Gastrocnemius medialis (tissue), 4 donors: ENCODE data around the gene PGC. TPM values are rescaled to one million over a fixed set of nuclear protein-coding genes. Genes with fewer than 3 reads are reported as not detected.

Experiments used
- ATAC-seq, 2 donors: fragments of 150-250 bp; one replicate each; pipeline ENCODE4 v1.9.1; 2016
- DNase-seq, 2 donors: peaks; one replicate each; pipeline ENCODE4 v3.0.0-alpha.2; 2019
- H3K27ac ChIP-seq, 4 donors: fragments of 200-600 bp; sonication (generic); 1 replicate in 1 of 4; 2 replicates in 3 of 4; pipeline ENCODE4 v1.5.1; 2016 to 2018; ENCODE audit warnings: mild to moderate bottlenecking in 2 of 4, moderate library complexity in 1 of 4
- H3K27me3 ChIP-seq, 3 donors: fragments of 200-600 bp; sonication (generic) in 2 of 3; 1 replicate in 1 of 3; 2 replicates in 2 of 3; pipeline versions ENCODE4 v1.5.1 to v1.6.0; 2016 to 2019; ENCODE audit warnings: mild to moderate bottlenecking in 1 of 3, moderate library complexity in 1 of 3
- H3K36me3 ChIP-seq, 2 donors: fragments of 200-600 bp; sonication (generic) in 1 of 2; one replicate each; pipeline ENCODE4 v1.5.1; 2017 to 2018
- H3K4me1 ChIP-seq, 2 donors: fragments of 200-600 bp; sonication (generic) in 1 of 2; one replicate each; pipeline ENCODE4 v1.5.1; 2016 to 2017; ENCODE audit warnings: mild to moderate bottlenecking in 2 of 2
- H3K4me3 ChIP-seq, 4 donors: fragments of 200-600 bp; sonication (generic) in 3 of 4; 1 replicate in 1 of 4; 2 replicates in 3 of 4; pipeline ENCODE4 v1.5.1; 2016 to 2019; ENCODE audit warnings: mild to moderate bottlenecking in 2 of 4
- H3K9me3 ChIP-seq, 3 donors: fragments of 200-600 bp; sonication (generic) in 2 of 3; 1 replicate in 1 of 3; 2 replicates in 2 of 3; pipeline ENCODE4 v1.5.1; 2016 to 2019
- CTCF ChIP-seq, 5 experiments: fragments of 450-650 bp in 3 of 5; fragments of 200-600 bp in 2 of 5; sonication (generic) in 2 of 5; IDR thresholded peaks in 4 of 5; conservative IDR thresholded peaks in 1 of 5; 1 replicate in 4 of 5; 2 replicates in 1 of 5; pipeline ENCODE4 v1.5.1; 2016 to 2019; ENCODE audit warnings: antibody characterized with exemption in 5 of 5, mild to moderate bottlenecking in 3 of 5, moderate library complexity in 3 of 5
- POLR2A ChIP-seq, 2 donors: fragments of 450-650 bp; IDR thresholded peaks; one replicate each; pipeline ENCODE4 v1.6.1; 2017; ENCODE audit warnings: antibody characterized with exemption in 2 of 2, mild to moderate bottlenecking in 2 of 2, moderate library complexity in 2 of 2
- in situ Hi-C, 4 donors: fragments of 200-750 bp; cut with MboI; loops; one replicate each; pipeline versions ENCODE4 v1.15.0 to v1.8.0; 2017; ENCODE audit warnings: low sequenced_read_pairs in 4 of 4
- intact Hi-C: fragments of 100-400 bp; cut with DNase I; formaldehyde crosslinking; loops from one replicate; pipeline ENCODE4 v1.15.1; 2023; ENCODE audit warnings: low total_unique reads
- total RNA-seq, 4 donors: library from RNA; depleted of rRNA; stranded (reverse); fragments of >200 nt; gene quantifications; one replicate each; pipeline versions ENCODE4 v1.1.0 to v1.2.3, GENCODE V29; 2016

The PGC gene
- total RNA-seq, 4 donors from 2014 or later = not detected

DNA sequence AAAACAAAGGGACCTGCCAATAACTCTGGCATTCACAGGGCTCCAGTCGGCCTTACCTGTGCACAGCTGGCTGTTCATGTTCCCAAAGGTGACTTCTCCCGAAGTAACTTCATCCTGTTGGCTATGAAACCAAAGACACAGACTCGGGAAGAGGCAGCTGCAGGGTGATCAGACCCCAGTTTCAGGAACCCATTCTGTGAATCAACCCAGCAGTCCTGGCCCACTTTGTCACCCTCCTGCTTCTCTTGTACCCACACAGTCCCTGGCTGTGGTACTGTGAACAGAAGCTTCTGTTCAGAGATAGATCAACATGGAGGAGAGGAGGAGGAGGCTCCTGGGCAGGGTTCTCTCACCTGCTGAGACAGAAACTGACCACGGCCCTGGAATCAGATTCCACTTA is 8.7 kb upstream of the PGC start:
- no peaks in the 10 kb centered on the region for H3K9me3 ChIP-seq
- no peaks in the 10 kb centered on the region for H3K36me3 ChIP-seq
- in situ Hi-C loops (loop anchor here in 1 of 4 donors (25.0 kb wide), 1 partner anchor 144 kb away; no protein-coding TSS in a partner anchor), intact Hi-C loops (no loop called here)
- ATAC-seq (no peak), DNase-seq (no peak)
- H3K4me3 ChIP-seq = no peak overlapping the region
- H3K4me1 ChIP-seq = no peaks in the 10 kb centered on the region
- TF ChIP-seq POLR2A (IDR thresholded peaks at IDR 0.05) (no peak), CTCF (IDR thresholded peaks at IDR 0.05 in 4 of 5, conservative IDR thresholded peaks at IDR 0.05 in 1 of 5) (no peak)
- H3K27ac ChIP-seq = no peak overlapping the region
- H3K27me3 ChIP-seq = no peaks in the 10 kb centered on the region

GRCh38 chr6:41750374-41750773 is 3.2 kb upstream of the PGC start:
- intact Hi-C loops (no loop called here), in situ Hi-C loops (loop anchor here in 1 of 4 donors (25.0 kb wide), 1 partner anchor 138 kb away; no protein-coding TSS in a partner anchor)
- no peaks in the 10 kb centered on the region for H3K4me1 ChIP-seq
- no peak overlapping the region for H3K4me3 ChIP-seq
- no peak for ATAC-seq
- no peak overlapping the region for H3K27ac ChIP-seq
- H3K27me3 ChIP-seq = no peaks in the 10 kb centered on the region
- H3K36me3 ChIP-seq = no peaks in the 10 kb centered on the region
- no peaks in the 10 kb centered on the region for H3K9me3 ChIP-seq
- no peak for TF ChIP-seq POLR2A (IDR thresholded peaks at IDR 0.05)
- TF ChIP-seq CTCF (IDR thresholded peaks at IDR 0.05 in 4 of 5, conservative IDR thresholded peaks at IDR 0.05 in 1 of 5) = no peak
- DNase-seq = no peak

DNA sequence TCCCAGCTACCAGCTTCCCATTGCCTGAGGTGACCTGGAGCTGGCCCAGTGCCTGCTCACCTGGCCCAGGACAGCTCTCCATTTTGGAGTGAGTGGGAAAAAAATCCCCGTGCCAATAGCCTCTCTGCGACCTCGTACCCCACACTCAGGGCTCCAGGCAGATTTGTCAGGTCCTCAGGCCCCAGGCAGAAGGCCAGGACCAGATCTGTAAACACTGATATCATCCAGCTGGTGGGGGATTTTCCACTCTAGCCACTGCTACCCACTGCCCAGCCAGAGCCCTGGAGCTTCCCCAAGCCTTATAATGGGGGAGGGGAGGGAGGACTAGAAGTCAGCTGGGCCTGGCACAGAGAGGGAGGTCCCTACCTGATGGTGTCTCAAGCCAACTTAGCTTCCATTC is 1.3 kb upstream of the PGC start:
- H3K36me3 ChIP-seq = no peaks in the 10 kb centered on the region
- no peak for ATAC-seq
- H3K27ac ChIP-seq = no peak overlapping the region
- H3K27me3 ChIP-seq = no peaks in the 10 kb centered on the region
- no peaks in the 10 kb centered on the region for H3K9me3 ChIP-seq
- no peak overlapping the region for H3K4me3 ChIP-seq
- no peak for TF ChIP-seq CTCF (IDR thresholded peaks at IDR 0.05 in 4 of 5, conservative IDR thresholded peaks at IDR 0.05 in 1 of 5)
- no peak for TF ChIP-seq POLR2A (IDR thresholded peaks at IDR 0.05)
- in situ Hi-C loops = no loop called here
- intact Hi-C loops = no loop called here
- H3K4me1 ChIP-seq = no peaks in the 10 kb centered on the region
- no peak for DNase-seq

- H3K4me3 ChIP-seq = no peak overlapping the region
- TF ChIP-seq CTCF (IDR thresholded peaks at IDR 0.05 in 4 of 5, conservative IDR thresholded peaks at IDR 0.05 in 1 of 5) = no peak
- no peak for TF ChIP-seq POLR2A (IDR thresholded peaks at IDR 0.05)
- H3K4me1 ChIP-seq = no peaks in the 10 kb centered on the region
- ATAC-seq (no peak), DNase-seq (no peak)
- in situ Hi-C loops (no loop called here), intact Hi-C loops (no loop called here)
- no peaks in the 10 kb centered on the region for H3K27me3 ChIP-seq
- no peaks in the 10 kb centered on the region for H3K9me3 ChIP-seq
- no peaks in the 10 kb centered on the region for H3K36me3 ChIP-seq
- no peak overlapping the region for H3K27ac ChIP-seq
Observed at GRCh38 chr6:41748102-41748477, 893 bp upstream of the PGC start.

- Histone ChIP-seq H3K36me3 (no peaks in the 10 kb centered on the region), H3K9me3 (no peaks in the 10 kb centered on the region), H3K4me3 (no peak overlapping the region), H3K27ac (no peak overlapping the region), H3K27me3 (no peaks in the 10 kb centered on the region), H3K4me1 (no peaks in the 10 kb centered on the region)
- ATAC-seq (no peak), DNase-seq (no peak)
- TF ChIP-seq POLR2A (IDR thresholded peaks at IDR 0.05) (no peak), CTCF (IDR thresholded peaks at IDR 0.05 in 4 of 5, conservative IDR thresholded peaks at IDR 0.05 in 1 of 5) (no peak)
- intact Hi-C loops (no loop called here), in situ Hi-C loops (no loop called here)
Observed at GRCh38 chr6:41746107-41746506, 1.1 kb downstream of the PGC start.
